WTC11 (cell line): ENCODE data around the gene JMJD8. TPM values are rescaled to one million over a fixed set of nuclear protein-coding genes. Genes with fewer than 3 reads are reported as not detected.

ENCODE experiments used
- ATAC-seq: fragments of 200-7000 bp; cut with Tn5 transposase; 2 replicates; pipeline ENCODE4 v1.10.0; 2021; ENCODE audit warnings: mild to moderate bottlenecking, moderate library complexity
- CTCF ChIA-PET: fragments of 300-600 bp; sonication (Branson Sonifier 250); formaldehyde crosslinking; loops from one replicate; lab custom pipeline; 2021; ENCODE audit warnings: antibody characterized with exemption; lab: Charles Lee
- POLR2A ChIA-PET: fragments of 350-600 bp; sonication (Branson Sonifier 250); formaldehyde crosslinking; loops from one replicate; lab custom pipeline; 2021; ENCODE audit warnings: antibody characterized with exemption; lab: Charles Lee
- DNase-seq: peaks from one replicate; pipeline ENCODE4 v3.0.0; 2021; ENCODE audit warnings: low spot score
- H3K27ac Mint-ChIP-seq: 2 replicates; pipeline ENCODE4 v1.8.0; 2021; ENCODE audit warnings: mixed read lengths
- H3K27me3 Mint-ChIP-seq: 2 replicates; pipeline ENCODE4 v1.8.0; 2021; ENCODE audit warnings: low read depth, mild to moderate bottlenecking, moderate library complexity, mixed read lengths
- H3K36me3 Mint-ChIP-seq: 2 replicates; pipeline ENCODE4 v1.8.0; 2021; ENCODE audit warnings: mixed read lengths
- H3K4me1 Mint-ChIP-seq: 2 replicates; pipeline ENCODE4 v1.8.0; 2022; ENCODE audit warnings: mixed read lengths
- H3K4me3 Mint-ChIP-seq: 2 replicates; pipeline ENCODE4 v1.8.0; 2021; ENCODE audit warnings: mild to moderate bottlenecking, moderate library complexity, mixed read lengths
- H3K9me3 Mint-ChIP-seq: 2 replicates; pipeline ENCODE4 v1.8.0; 2021; ENCODE audit warnings: mixed read lengths
- AFF4 ChIP-seq: sonication (generic); formaldehyde crosslinking; IDR thresholded peaks from 2 replicates; pipeline ENCODE4 v1.8.1; 2023; ENCODE audit warnings: mild to moderate bottlenecking, missing genetic modification reagents, borderline replicate concordance
- CREB1 ChIP-seq: sonication (generic); formaldehyde crosslinking; IDR thresholded peaks from 2 replicates; pipeline ENCODE4 v1.8.0; 2023; ENCODE audit warnings: mild to moderate bottlenecking, missing genetic modification reagents
- CTCF ChIP-seq: fragments of 200-600 bp; IDR thresholded peaks from 2 replicates; pipeline ENCODE4 v1.8.0; 2022; ENCODE audit warnings: antibody characterized with exemption
- ESRRA ChIP-seq: sonication (generic); formaldehyde crosslinking; IDR thresholded peaks from 2 replicates; pipeline ENCODE4 v1.8.1; 2022; ENCODE audit warnings: mild to moderate bottlenecking, missing genetic modification reagents, borderline replicate concordance
- FOXP1 ChIP-seq: sonication (generic); formaldehyde crosslinking; IDR thresholded peaks from 2 replicates; pipeline ENCODE4 v1.8.0; 2022; ENCODE audit warnings: missing genetic modification reagents, mild to moderate bottlenecking, moderate library complexity, borderline replicate concordance
- GABPB1 ChIP-seq: sonication (generic); formaldehyde crosslinking; IDR thresholded peaks from 2 replicates; pipeline ENCODE4 v1.8.1; 2023; ENCODE audit warnings: mild to moderate bottlenecking, missing genetic modification reagents
- HMGA2 ChIP-seq: fragments of 250-450 bp; sonication (Bioruptor Pico); IDR thresholded peaks from 2 replicates; pipeline ENCODE4 v1.4.0; 2021; ENCODE audit warnings: mild to moderate bottlenecking, moderate library complexity
- IRF2 ChIP-seq: sonication (generic); formaldehyde crosslinking; IDR thresholded peaks from 2 replicates; pipeline ENCODE4 v1.8.0; 2022; ENCODE audit warnings: low read depth, missing genetic modification reagents, borderline replicate concordance
- MXD4 ChIP-seq: fragments of 250-450 bp; sonication (Bioruptor Pico); IDR thresholded peaks from 2 replicates; pipeline ENCODE4 v1.8.0; 2021; ENCODE audit warnings: mild to moderate bottlenecking, moderate library complexity, borderline replicate concordance
- PREB ChIP-seq: sonication (generic); formaldehyde crosslinking; IDR thresholded peaks from 2 replicates; pipeline ENCODE4 v1.8.1; 2022; ENCODE audit warnings: mild to moderate bottlenecking, missing genetic modification reagents, moderate library complexity, borderline replicate concordance
- RELA ChIP-seq: sonication (generic); formaldehyde crosslinking; IDR thresholded peaks from 2 replicates; pipeline ENCODE4 v1.8.1; 2022; ENCODE audit warnings: missing genetic modification reagents, mild to moderate bottlenecking, borderline replicate concordance
- TEAD4 ChIP-seq: sonication (generic); formaldehyde crosslinking; IDR thresholded peaks from 2 replicates; pipeline ENCODE4 v1.8.0; 2022; ENCODE audit warnings: mild to moderate bottlenecking, missing genetic modification reagents
- ZNF396 ChIP-seq: fragments of 250-450 bp; sonication (Bioruptor Pico); IDR thresholded peaks from 2 replicates; pipeline ENCODE4 v1.8.0; 2021; ENCODE audit warnings: mild to moderate bottlenecking, moderate library complexity, borderline replicate concordance
- ZSCAN18 ChIP-seq: fragments of 250-450 bp; sonication (Bioruptor Pico); IDR thresholded peaks from 2 replicates; pipeline ENCODE4 v2.1.2; 2022; ENCODE audit warnings: mild to moderate bottlenecking, moderate library complexity
- total RNA-seq: library from RNA; stranded (reverse); gene quantifications from 3 replicates; pipeline ENCODE4 v1.2.3, GENCODE V29; 2021

Gene JMJD8
- total RNA-seq, 1 experiment from 2014 or later = 61.2 TPM

GRCh38 chr16:684071-684794, at the start of gene JMJD8 (continued):
- TF ChIP-seq ZNF396 (CRISPR knock-in tag) = no peak
- TF ChIP-seq PREB (CRISPR knock-in tag) = no peak
- no peak for TF ChIP-seq HMGA2 (CRISPR knock-in tag)
- TF ChIP-seq ZSCAN18 = no peak
- no peak for TF ChIP-seq MXD4 (CRISPR knock-in tag)

GRCh38 chr16:733382-734207, 49.5 kb upstream of the JMJD8 start:
- no peak; the same call in 1 of the 2 replicates for ATAC-seq
- H3K36me3 Mint-ChIP-seq = peaks cover 9% of the 10 kb centered on the region; the same call in 1 of the 2 replicates
- H3K27ac Mint-ChIP-seq = no peak overlapping the region
- peaks cover 9% of the 10 kb centered on the region for H3K4me1 Mint-ChIP-seq
- ChIA-PET POLR2A (interaction anchor here (0.9 kb wide), 1 partner anchor 13 kb away, joined by 4 read pairs; no protein-coding TSS in a partner anchor), CTCF (interaction anchor here (0.9 to 4.0 kb wide), 20 partner anchors 7 to 83 kb away, joined by 3 to 19 read pairs (median 5); partner anchors contain the start of genes ANTKMT, CHTF18, CIAO3 and GNG13)
- H3K27me3 Mint-ChIP-seq = no peaks in the 10 kb centered on the region
- no peak overlapping the region for H3K4me3 Mint-ChIP-seq
- no peak for TF ChIP-seq CREB1
- peak; percentile 19; the same call in 1 of the 2 replicates for TF ChIP-seq CTCF
- no peak for TF ChIP-seq ESRRA (CRISPR knock-in tag)
- TF ChIP-seq GABPB1 (CRISPR knock-in tag) = no peak
- DNase-seq = peak; percentile 59
- H3K9me3 Mint-ChIP-seq = no peaks in the 10 kb centered on the region

GRCh38 chr16:732936-733335, 48.8 kb upstream of the JMJD8 start:
- POLR2A ChIA-PET = interaction anchor here (0.9 kb wide), 1 partner anchor 12 kb away, joined by 4 read pairs; no protein-coding TSS in a partner anchor
- H3K4me3 Mint-ChIP-seq = no peak overlapping the region
- DNase-seq = no peak
- peak; percentile 39; the same call in 1 of the 2 replicates for TF ChIP-seq FOXP1 (CRISPR knock-in tag)
- TF ChIP-seq RELA (CRISPR knock-in tag) = no peak
- no peak for TF ChIP-seq TEAD4 (CRISPR knock-in tag)
- no peak for TF ChIP-seq AFF4 (CRISPR knock-in tag)
- no peak for TF ChIP-seq IRF2 (CRISPR knock-in tag)
- TF ChIP-seq, all 79 proteins: peak for 1
- CTCF ChIA-PET = interaction anchor here (0.5 to 4.0 kb wide), 23 partner anchors 8 to 576 kb away, joined by 3 to 19 read pairs (median 5); partner anchors contain the start of genes ANTKMT, CHTF18, CIAO3 and GNG13
- Mint-ChIP-seq H3K4me1 (peaks cover 7% of the 10 kb centered on the region), H3K9me3 (no peaks in the 10 kb centered on the region), H3K36me3 (peaks cover 7% of the 10 kb centered on the region; the same call in 1 of the 2 replicates), H3K27ac (0 out of 2 replicates have a peak overlapping the region, but pooled peaks have one; percentile 32), H3K27me3 (no peaks in the 10 kb centered on the region)
- ATAC-seq = no peak
